SK-N-MC (cell line): ENCODE measurements around the gene PCDHA2.

Source experiments
- EZH2 ChIP-seq: fragments of 200-600 bp; sonication (generic); IDR thresholded peaks from one replicate; pipeline ENCODE4 v1.6.1; 2017; ENCODE audit warnings: antibody characterized with exemption
- POLR2AphosphoS5 ChIP-seq: IDR thresholded peaks from 2 replicates; pipeline ENCODE4 v1.6.1; 2012; ENCODE audit warnings: mild to moderate bottlenecking, low read depth, low read length, borderline replicate concordance

DNA sequence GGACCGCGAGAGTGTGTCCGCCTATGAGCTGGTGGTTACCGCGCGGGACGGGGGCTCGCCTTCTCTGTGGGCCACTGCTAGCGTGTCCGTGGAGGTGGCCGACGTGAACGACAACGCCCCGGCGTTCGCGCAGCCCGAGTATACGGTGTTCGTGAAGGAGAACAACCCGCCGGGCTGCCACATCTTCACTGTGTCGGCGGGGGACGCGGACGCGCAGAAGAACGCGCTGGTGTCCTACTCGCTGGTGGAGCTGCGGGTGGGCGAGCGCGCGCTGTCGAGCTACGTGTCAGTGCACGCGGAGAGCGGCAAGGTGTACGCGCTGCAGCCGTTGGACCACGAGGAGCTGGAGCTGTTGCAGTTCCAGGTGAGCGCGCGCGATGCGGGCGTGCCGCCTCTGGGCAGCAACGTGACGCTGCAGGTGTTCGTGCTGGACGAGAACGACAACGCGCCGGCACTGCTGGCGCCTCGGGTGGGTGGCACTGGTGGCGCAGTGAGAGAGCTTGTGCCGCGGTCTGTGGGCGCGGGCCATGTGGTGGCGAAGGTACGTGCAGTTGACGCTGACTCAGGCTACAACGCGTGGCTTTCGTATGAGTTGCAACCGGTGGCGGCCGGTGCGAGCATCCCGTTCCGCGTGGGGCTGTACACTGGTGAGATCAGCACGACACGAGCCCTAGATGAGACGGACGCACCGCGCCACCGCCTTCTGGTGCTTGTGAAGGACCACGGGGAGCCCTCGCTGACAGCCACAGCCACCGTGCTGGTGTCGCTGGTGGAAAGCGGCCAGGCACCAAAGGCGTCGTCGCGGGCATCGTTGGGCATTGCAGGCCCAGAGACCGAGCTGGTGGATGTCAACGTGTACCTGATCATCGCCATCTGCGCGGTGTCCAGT lies 41.2 kb downstream of the PCDHA2 start:
- no peak for TF ChIP-seq POLR2AphosphoS5
- TF ChIP-seq EZH2, result no peak
